GM12878 (cell line): ENCODE results near the gene IFT27. TPM values are rescaled to one million over a fixed set of nuclear protein-coding genes. Genes with fewer than 3 reads are reported as not detected.

ENCODE experiments used
- ATAC-seq: fragments of 200-7000 bp; cut with Tn5 transposase; 3 replicates; pipeline ENCODE4 v1.9.1; 2020; ENCODE audit warnings: mild to moderate bottlenecking, moderate library complexity
- BruUV-seq: library from RNA; stranded (reverse); fragments of 400-500 nt; replicated peaks from 2 replicates; lab custom pipeline; 2021; lab: Mats Ljungman, UMichigan
- CTCF ChIA-PET: fragments of 300-600 bp; sonication (Branson Sonifier 250); formaldehyde crosslinking; extraction: SDS; loops from one replicate; lab custom pipeline; 2021; ENCODE audit warnings: inconsistent platforms; lab: Yijun Ruan, JAX
- POLR2A ChIA-PET: fragments of 350-600 bp; formaldehyde crosslinking; extraction: SDS; loops from one replicate; lab custom pipeline; 2021; ENCODE audit warnings: inconsistent platforms; lab: Charles Lee
- RAD21 ChIA-PET: fragments of 300-600 bp; sonication (Branson Sonifier 250); formaldehyde crosslinking; loops from one replicate; lab custom pipeline; 2023; ENCODE audit warnings: antibody characterized with exemption; ENCODE audit not compliant: unreplicated experiment; lab: Charles Lee
- SMC1A ChIA-PET: fragments of 300-600 bp; sonication (Branson Sonifier 250); formaldehyde crosslinking; loops from one replicate; lab custom pipeline; 2023; ENCODE audit not compliant: unreplicated experiment, uncharacterized antibody; lab: Charles Lee
- DNase-seq: peaks from one replicate; pipeline ENCODE4 v3.0.0-alpha.2; 2011; ENCODE audit warnings: low read depth, low spot score
- FAIRE-seq: peaks from 3 replicates; lab custom pipeline; 2011; peaks lifted over from hg19 to GRCh38; lab: Jason Lieb, UNC
- H2AFZ ChIP-seq: 2 replicates; pipeline ENCODE4 v1.6.0; 2011; ENCODE audit warnings: low read depth, low read length, control low read depth; ENCODE audit not compliant: control insufficient read depth
- H3K27ac ChIP-seq: 2 replicates; pipeline ENCODE4 v1.5.1; 2011; ENCODE audit warnings: control low read depth; ENCODE audit not compliant: control insufficient read depth, insufficient read depth
- H3K27me3 ChIP-seq, 2 experiments: replicated peaks in 1 of 2; 2 replicates each; pipeline versions ENCODE4 v1.6.0 to v1.6.1; 2011; ENCODE audit warnings: low read length in 1 of 2; ENCODE audit not compliant: control insufficient read depth in 2 of 2, insufficient read depth in 2 of 2
- H3K36me3 ChIP-seq, 2 experiments: 2 replicates each; pipeline ENCODE4 v1.5.1; 2011; ENCODE audit warnings: low read length in 1 of 2; ENCODE audit not compliant: control insufficient read depth in 2 of 2, insufficient read depth in 2 of 2
- H3K4me1 ChIP-seq: 2 replicates; pipeline ENCODE4 v1.6.1; 2011; ENCODE audit warnings: mild to moderate bottlenecking, low read length, moderate library complexity, mixed read lengths; ENCODE audit not compliant: control insufficient read depth, insufficient read depth
- H3K4me2 ChIP-seq: 2 replicates; pipeline ENCODE4 v1.6.0; 2011; ENCODE audit warnings: control low read depth; ENCODE audit not compliant: control insufficient read depth, insufficient read depth
- H3K4me3 ChIP-seq: fragments of 200-600 bp; sonication (generic); 2 replicates; pipeline ENCODE4 v1.5.1; 2016
- H3K79me2 ChIP-seq: 2 replicates; pipeline ENCODE4 v1.6.0; 2011; ENCODE audit warnings: low read length; ENCODE audit not compliant: control insufficient read depth, insufficient read depth
- H3K9ac ChIP-seq: 2 replicates; pipeline ENCODE4 v1.8.0; 2011; ENCODE audit warnings: low read length, control low read depth, mixed read lengths; ENCODE audit not compliant: control insufficient read depth, insufficient read depth
- H3K9me3 ChIP-seq: replicated peaks from 3 replicates; pipeline ENCODE4 v1.5.1; 2011; ENCODE audit warnings: mild to moderate bottlenecking, low read length; ENCODE audit not compliant: control insufficient read depth, insufficient read depth
- H4K20me1 ChIP-seq: 2 replicates; pipeline ENCODE4 v1.6.0; 2011; ENCODE audit not compliant: control insufficient read depth, insufficient read depth
- CEBPZ ChIP-seq: fragments of 150-350 bp; IDR thresholded peaks from 2 replicates; pipeline ENCODE4 v1.6.1; 2016; ENCODE audit warnings: low read depth, low read length
- ELK1 ChIP-seq: IDR thresholded peaks from 2 replicates; pipeline ENCODE4 v1.6.1; 2012; ENCODE audit warnings: low read depth, low read length, improper control_type of control experiment
- IKZF1 ChIP-seq: fragments of 450-650 bp; conservative IDR thresholded peaks from 2 replicates; pipeline ENCODE4 v1.6.1; 2017; ENCODE audit warnings: antibody characterized with exemption, mild to moderate bottlenecking
- RAD51 ChIP-seq: fragments of 450-650 bp; IDR thresholded peaks from 2 replicates; pipeline ENCODE4 v1.6.1; 2016; ENCODE audit warnings: moderate library complexity, mild to moderate bottlenecking, inconsistent platforms
- TAF1 ChIP-seq: IDR thresholded peaks from 2 replicates; pipeline ENCODE4 v1.6.1; 2011; ENCODE audit warnings: mild to moderate bottlenecking, low read depth, low read length, borderline replicate concordance
- WRNIP1 ChIP-seq: IDR thresholded peaks from 2 replicates; pipeline ENCODE4 v1.6.1; 2011; ENCODE audit warnings: low read depth, low read length, improper control_type of control experiment, borderline replicate concordance
- YBX1 ChIP-seq: fragments of 450-650 bp; IDR thresholded peaks from 2 replicates; pipeline ENCODE4 v1.6.1; 2016; ENCODE audit warnings: antibody characterized with exemption
- ZZZ3 ChIP-seq: IDR thresholded peaks from 2 replicates; pipeline ENCODE4 v1.6.1; 2011; ENCODE audit warnings: low read depth; ENCODE audit not compliant: control insufficient read depth, insufficient read length
- WGBS: methylation state at CpG from one replicate; pipeline ENCODE4 v1.1.6; 2016; ENCODE audit warnings: low lambda C conversion rate; ENCODE audit not compliant: insufficient replicate concordance, insufficient coverage; ENCODE audit errors: missing lambda C conversion rate; 5-methylcytosine and 5-hydroxymethylcytosine counted together
- in situ Hi-C: fragments of 300-500 bp; cut with MboI; formaldehyde crosslinking; loops from 9 replicates; pipeline ENCODE4 v1.14.3; 2018; ENCODE audit warnings: mixed read lengths
- intact Hi-C: fragments of 100-400 bp; cut with micrococcal nuclease; formaldehyde crosslinking; loops from one replicate; pipeline ENCODE4 v1.14.2; 2022; ENCODE audit not compliant: unreplicated experiment
- polyA plus RNA-seq, 11 experiments: library from polyadenylated mRNA; depleted of rRNA in 4 of 11; unstranded in 6 of 11; stranded (reverse) in 5 of 11; fragments of >200 nt; fragmentation: Nextera tagmentation in 4 of 11; fragmentation: Illumina TruSeq in 1 of 11; extraction: Ambion mirVana in 4 of 11; extraction: Trizol in 1 of 11; gene quantifications; 1 replicate in 1 of 11; 2 replicates in 10 of 11; pipeline versions ENCODE4 v1.2.1 to v1.2.3, GENCODE V29; 2011 to 2016; ENCODE audit warnings: inconsistent platforms in 2 of 11, missing spikeins in 2 of 11, low read depth in 1 of 11
- total RNA-seq, 4 experiments: library from RNA; depleted of rRNA in 3 of 4; stranded (reverse); fragments of >200 nt in 3 of 4; fragmentation: Illumina TruSeq in 1 of 4; extraction: Trizol in 1 of 4; gene quantifications; 2 replicates each; pipeline versions ENCODE4 v1.2.1 to v1.2.3, GENCODE V29; 2013 to 2021
- TF ChIP-seq, protein P1 (sequence below): fragments of 450-650 bp; IDR thresholded peaks from 2 replicates; pipeline ENCODE4 v1.6.1; 2014; ENCODE audit warnings: mild to moderate bottlenecking

Gene IFT27
- total and polyA plus RNA-seq, 10 of the 15 experiments (the other 5 are each of a cell fraction or from before 2014, with no cell fraction given), result 2.7 to 32.5 (median 10.2) TPM

DNA sequence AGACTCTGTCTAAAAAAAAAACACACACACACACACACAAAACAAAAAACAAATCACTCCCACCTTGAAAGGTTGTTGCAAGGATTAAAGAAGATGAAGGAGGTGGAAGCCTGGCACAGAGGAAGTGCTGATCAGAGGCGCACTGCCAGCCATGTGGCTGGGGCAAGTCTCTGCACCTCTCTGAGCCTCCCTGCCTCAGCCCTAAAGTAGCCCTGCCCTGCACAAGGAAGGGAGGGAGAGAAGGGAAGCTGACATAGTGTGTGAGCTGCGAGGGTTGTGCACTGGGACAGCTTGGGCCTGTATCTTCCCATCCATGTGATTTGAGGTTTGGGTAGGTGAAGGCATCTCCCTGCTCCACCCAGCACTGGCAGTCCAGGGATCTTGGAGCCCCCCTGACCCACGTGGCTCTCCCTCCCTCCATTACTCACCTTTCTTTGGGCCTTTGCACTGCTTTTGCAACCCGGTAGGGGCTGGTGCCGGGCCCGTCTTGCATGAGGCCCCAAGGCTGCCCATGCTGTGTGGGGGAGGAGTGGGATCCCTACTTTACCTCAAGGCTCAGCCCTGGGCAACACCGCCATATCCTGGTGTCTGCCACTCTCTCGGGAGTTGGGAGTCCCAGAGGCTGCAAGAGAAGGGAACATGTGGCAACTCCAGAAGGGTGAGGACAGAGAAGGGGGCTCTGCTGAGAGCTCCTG lies 30.5 kb downstream of the IFT27 start (continued):
- no peak for TF ChIP-seq CEBPZ
- TF ChIP-seq, all 136 proteins: peak for 0

- no peak for FAIRE-seq
- Histone ChIP-seq H2AFZ (no peak overlapping the region), H3K4me3 (no peak overlapping the region), H3K27me3 (peaks cover 1 to 2% of the 10 kb centered on the region in 2 experiments; a peak in 2 of 4 replicates), H4K20me1 (no peaks in the 10 kb centered on the region), H3K27ac (no peak overlapping the region), H3K4me1 (no peaks in the 10 kb centered on the region), H3K4me2 (no peak overlapping the region), H3K9ac (no peak overlapping the region), H3K36me3 (no peaks in the 10 kb centered on the region), H3K9me3 (no peaks in the 10 kb centered on the region), H3K79me2 (no peaks in the 10 kb centered on the region)
- ATAC-seq, result no peak
- in situ Hi-C loops (no loop called here), intact Hi-C loops (no loop called here)
- ChIA-PET CTCF (interaction anchor here (1.9 kb wide), 1 partner anchor 12 kb away, joined by 9 read pairs; no protein-coding TSS in a partner anchor), POLR2A (no interaction called here), SMC1A (no interaction called here), RAD21 (no interaction called here)
- TF ChIP-seq TAF1 (no peak), IKZF1 (no peak), ZZZ3 (no peak), YBX1 (no peak), ELK1 (no peak), RAD51 (no peak), WRNIP1 (no peak)
- TF ChIP-seq, protein P1, sequence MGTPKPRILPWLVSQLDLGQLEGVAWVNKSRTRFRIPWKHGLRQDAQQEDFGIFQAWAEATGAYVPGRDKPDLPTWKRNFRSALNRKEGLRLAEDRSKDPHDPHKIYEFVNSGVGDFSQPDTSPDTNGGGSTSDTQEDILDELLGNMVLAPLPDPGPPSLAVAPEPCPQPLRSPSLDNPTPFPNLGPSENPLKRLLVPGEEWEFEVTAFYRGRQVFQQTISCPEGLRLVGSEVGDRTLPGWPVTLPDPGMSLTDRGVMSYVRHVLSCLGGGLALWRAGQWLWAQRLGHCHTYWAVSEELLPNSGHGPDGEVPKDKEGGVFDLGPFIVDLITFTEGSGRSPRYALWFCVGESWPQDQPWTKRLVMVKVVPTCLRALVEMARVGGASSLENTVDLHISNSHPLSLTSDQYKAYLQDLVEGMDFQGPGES, result no peak
- DNase-seq, result no peak
- no TSS peak for BruUV-seq
- WGBS, result 52% methylated on average over 13 of the region's 13 CpGs
Observed at GRCh38 chr22:36744791-36745190, 31.1 kb downstream of the IFT27 start.
